GM12878 (cell line): ENCODE results near the gene LIG3. TPM values are rescaled to one million over a fixed set of nuclear protein-coding genes. Genes with fewer than 3 reads are reported as not detected.

Source experiments
- ATAC-seq: fragments of 200-7000 bp; cut with Tn5 transposase; 3 replicates; pipeline ENCODE4 v1.9.1; 2020; ENCODE audit warnings: mild to moderate bottlenecking, moderate library complexity
- BruUV-seq: library from RNA; stranded (reverse); fragments of 400-500 nt; replicated peaks from 2 replicates; lab custom pipeline; 2021; lab: Mats Ljungman, UMichigan
- CTCF ChIA-PET: fragments of 300-600 bp; sonication (Branson Sonifier 250); formaldehyde crosslinking; extraction: SDS; loops from one replicate; lab custom pipeline; 2021; ENCODE audit warnings: inconsistent platforms; lab: Yijun Ruan, JAX
- POLR2A ChIA-PET: fragments of 350-600 bp; formaldehyde crosslinking; extraction: SDS; loops from one replicate; lab custom pipeline; 2021; ENCODE audit warnings: inconsistent platforms; lab: Charles Lee
- RAD21 ChIA-PET: fragments of 300-600 bp; sonication (Branson Sonifier 250); formaldehyde crosslinking; loops from one replicate; lab custom pipeline; 2023; ENCODE audit warnings: antibody characterized with exemption; ENCODE audit not compliant: unreplicated experiment; lab: Charles Lee
- SMC1A ChIA-PET: fragments of 300-600 bp; sonication (Branson Sonifier 250); formaldehyde crosslinking; loops from one replicate; lab custom pipeline; 2023; ENCODE audit not compliant: unreplicated experiment, uncharacterized antibody; lab: Charles Lee
- DNase-seq: peaks from one replicate; pipeline ENCODE4 v3.0.0-alpha.2; 2011; ENCODE audit warnings: low read depth, low spot score
- FAIRE-seq: peaks from 3 replicates; lab custom pipeline; 2011; peaks lifted over from hg19 to GRCh38; lab: Jason Lieb, UNC
- H2AFZ ChIP-seq: 2 replicates; pipeline ENCODE4 v1.6.0; 2011; ENCODE audit warnings: low read depth, low read length, control low read depth; ENCODE audit not compliant: control insufficient read depth
- H3K27ac ChIP-seq: 2 replicates; pipeline ENCODE4 v1.5.1; 2011; ENCODE audit warnings: control low read depth; ENCODE audit not compliant: control insufficient read depth, insufficient read depth
- H3K27me3 ChIP-seq, 2 experiments: replicated peaks in 1 of 2; 2 replicates each; pipeline versions ENCODE4 v1.6.0 to v1.6.1; 2011; ENCODE audit warnings: low read length in 1 of 2; ENCODE audit not compliant: control insufficient read depth in 2 of 2, insufficient read depth in 2 of 2
- H3K36me3 ChIP-seq, 2 experiments: 2 replicates each; pipeline ENCODE4 v1.5.1; 2011; ENCODE audit warnings: low read length in 1 of 2; ENCODE audit not compliant: control insufficient read depth in 2 of 2, insufficient read depth in 2 of 2
- H3K4me1 ChIP-seq: 2 replicates; pipeline ENCODE4 v1.6.1; 2011; ENCODE audit warnings: mild to moderate bottlenecking, low read length, moderate library complexity, mixed read lengths; ENCODE audit not compliant: control insufficient read depth, insufficient read depth
- H3K4me2 ChIP-seq: 2 replicates; pipeline ENCODE4 v1.6.0; 2011; ENCODE audit warnings: control low read depth; ENCODE audit not compliant: control insufficient read depth, insufficient read depth
- H3K4me3 ChIP-seq: fragments of 200-600 bp; sonication (generic); 2 replicates; pipeline ENCODE4 v1.5.1; 2016
- H3K79me2 ChIP-seq: 2 replicates; pipeline ENCODE4 v1.6.0; 2011; ENCODE audit warnings: low read length; ENCODE audit not compliant: control insufficient read depth, insufficient read depth
- H3K9ac ChIP-seq: 2 replicates; pipeline ENCODE4 v1.8.0; 2011; ENCODE audit warnings: low read length, control low read depth, mixed read lengths; ENCODE audit not compliant: control insufficient read depth, insufficient read depth
- H3K9me3 ChIP-seq: replicated peaks from 3 replicates; pipeline ENCODE4 v1.5.1; 2011; ENCODE audit warnings: mild to moderate bottlenecking, low read length; ENCODE audit not compliant: control insufficient read depth, insufficient read depth
- H4K20me1 ChIP-seq: 2 replicates; pipeline ENCODE4 v1.6.0; 2011; ENCODE audit not compliant: control insufficient read depth, insufficient read depth
- CBX3 ChIP-seq: fragments of 200-600 bp; sonication (generic); IDR thresholded peaks from 2 replicates; pipeline ENCODE4 v1.6.1; 2016; ENCODE audit warnings: low read depth, borderline replicate concordance
- CEBPB ChIP-seq, 2 experiments: fragments of 150-350 bp in 1 of 2; IDR thresholded peaks; 2 replicates each; pipeline ENCODE4 v1.6.1; 2012 to 2014; ENCODE audit warnings: low read depth in 2 of 2, low read length in 2 of 2, borderline replicate concordance in 1 of 2, inconsistent platforms in 1 of 2
- EZH2 ChIP-seq: IDR thresholded peaks from 2 replicates; pipeline ENCODE4 v1.6.1; 2012; ENCODE audit warnings: low read depth, mild to moderate bottlenecking, control low read depth, inconsistent platforms, low read length, borderline replicate concordance; ENCODE audit not compliant: control insufficient read depth
- FOXK2 ChIP-seq: fragments of 450-650 bp; IDR thresholded peaks from 2 replicates; pipeline ENCODE4 v1.6.1; 2017; ENCODE audit warnings: mild to moderate bottlenecking, moderate library complexity
- IKZF1 ChIP-seq: fragments of 450-650 bp; conservative IDR thresholded peaks from 2 replicates; pipeline ENCODE4 v1.6.1; 2017; ENCODE audit warnings: antibody characterized with exemption, mild to moderate bottlenecking
- MLLT1 ChIP-seq: fragments of 450-650 bp; IDR thresholded peaks from 2 replicates; pipeline ENCODE4 v1.6.1; 2016; ENCODE audit warnings: mild to moderate bottlenecking
- PAX5 ChIP-seq: IDR thresholded peaks from 2 replicates; pipeline ENCODE4 v1.6.1; 2011; ENCODE audit warnings: low read depth, low read length, borderline replicate concordance
- RAD21 ChIP-seq: IDR thresholded peaks from 2 replicates; pipeline ENCODE4 v1.6.1; 2011; ENCODE audit warnings: mild to moderate bottlenecking, low read depth, low read length, moderate library complexity; ENCODE audit not compliant: insufficient read depth
- SMC3 ChIP-seq: IDR thresholded peaks from 2 replicates; pipeline ENCODE4 v1.6.1; 2011; ENCODE audit warnings: low read length, improper control_type of control experiment, borderline replicate concordance
- SPI1 ChIP-seq: IDR thresholded peaks from 2 replicates; pipeline ENCODE4 v1.6.1; 2011; ENCODE audit warnings: low read depth, mild to moderate bottlenecking, low read length, moderate library complexity, borderline replicate concordance; ENCODE audit not compliant: insufficient read depth
- SREBF2 ChIP-seq: IDR thresholded peaks from 2 replicates; pipeline ENCODE4 v1.6.1; 2012; ENCODE audit warnings: mild to moderate bottlenecking, low read length
- SUZ12 ChIP-seq: fragments of 200-600 bp; sonication (generic); IDR thresholded peaks from one replicate; pipeline ENCODE4 v1.6.1; 2018; ENCODE audit warnings: antibody characterized with exemption, mild to moderate bottlenecking; ENCODE audit not compliant: unreplicated experiment
- TARDBP ChIP-seq: IDR thresholded peaks from 2 replicates; pipeline ENCODE4 v1.6.1; 2016; ENCODE audit warnings: borderline replicate concordance
- WRNIP1 ChIP-seq: IDR thresholded peaks from 2 replicates; pipeline ENCODE4 v1.6.1; 2011; ENCODE audit warnings: low read depth, low read length, improper control_type of control experiment, borderline replicate concordance
- ZBTB4 ChIP-seq: fragments of 450-650 bp; formaldehyde crosslinking; IDR thresholded peaks from 2 replicates; pipeline ENCODE4 v1.4.0; 2022; ENCODE audit warnings: mild to moderate bottlenecking, moderate library complexity
- WGBS: methylation state at CpG from one replicate; pipeline ENCODE4 v1.1.6; 2016; ENCODE audit warnings: low lambda C conversion rate; ENCODE audit not compliant: insufficient replicate concordance, insufficient coverage; ENCODE audit errors: missing lambda C conversion rate; 5-methylcytosine and 5-hydroxymethylcytosine counted together
- in situ Hi-C: fragments of 300-500 bp; cut with MboI; formaldehyde crosslinking; loops from 9 replicates; pipeline ENCODE4 v1.14.3; 2018; ENCODE audit warnings: mixed read lengths
- intact Hi-C: fragments of 100-400 bp; cut with micrococcal nuclease; formaldehyde crosslinking; loops from one replicate; pipeline ENCODE4 v1.14.2; 2022; ENCODE audit not compliant: unreplicated experiment
- polyA plus RNA-seq, 11 experiments: library from polyadenylated mRNA; depleted of rRNA in 4 of 11; unstranded in 6 of 11; stranded (reverse) in 5 of 11; fragments of >200 nt; fragmentation: Nextera tagmentation in 4 of 11; fragmentation: Illumina TruSeq in 1 of 11; extraction: Ambion mirVana in 4 of 11; extraction: Trizol in 1 of 11; gene quantifications; 1 replicate in 1 of 11; 2 replicates in 10 of 11; pipeline versions ENCODE4 v1.2.1 to v1.2.3, GENCODE V29; 2011 to 2016; ENCODE audit warnings: inconsistent platforms in 2 of 11, missing spikeins in 2 of 11, low read depth in 1 of 11
- total RNA-seq, 4 experiments: library from RNA; depleted of rRNA in 3 of 4; stranded (reverse); fragments of >200 nt in 3 of 4; fragmentation: Illumina TruSeq in 1 of 4; extraction: Trizol in 1 of 4; gene quantifications; 2 replicates each; pipeline versions ENCODE4 v1.2.1 to v1.2.3, GENCODE V29; 2013 to 2021

Gene LIG3
- total and polyA plus RNA-seq, 10 of the 15 experiments (the other 5 are each of a cell fraction or from before 2014, with no cell fraction given) = 6.5 to 45.4 (median 31.0) TPM

GRCh38 chr17:34980681-34981537, 597 bp downstream of the LIG3 start:
- in situ Hi-C loops (no loop called here), intact Hi-C loops (loop anchor here (5.0 to 10.0 kb wide), 3 partner anchors 106 to 556 kb away; partner anchors contain the start of gene RAD51D)
- DNase-seq (peak; percentile 27), ATAC-seq (peak; percentile 89), FAIRE-seq (no peak)
- Histone ChIP-seq H3K27me3 (no peaks in the 10 kb centered on the region), H3K4me2 (peak overlapping the region; percentile 86), H2AFZ (peak overlapping the region; percentile 77), H4K20me1 (no peaks in the 10 kb centered on the region), H3K9ac (peak overlapping the region; percentile 89), H3K4me3 (peak overlapping the region; percentile 89), H3K79me2 (peaks cover 22% of the 10 kb centered on the region), H3K4me1 (peaks cover 12% of the 10 kb centered on the region), H3K27ac (peak overlapping the region; percentile 85), H3K36me3 (peaks cover 0 to 4% of the 10 kb centered on the region in 2 experiments; a peak in 1 of 4 replicates), H3K9me3 (no peaks in the 10 kb centered on the region)
- SMC1A ChIA-PET = interaction anchor here (0.6 to 2.6 kb wide), 11 partner anchors 10 to 557 kb away, joined by 3 to 20 read pairs (median 3); partner anchors contain the start of gene SLFN12L
- 1% methylated on average over 57 of the region's 69 CpGs for WGBS
- RAD21 ChIA-PET = interaction anchor here (0.7 to 2.4 kb wide), 9 partner anchors 38 to 438 kb away, joined by 3 to 17 read pairs (median 4); partner anchors contain the start of gene RFFL
- POLR2A ChIA-PET = interaction anchor here (1.1 to 2.5 kb wide), 5 partner anchors 10 to 138 kb away, joined by 4 to 8 read pairs (median 6); partner anchors contain the start of genes CCT6B, RAD51D and ZNF830
- CTCF ChIA-PET = interaction anchor here (0.6 to 3.9 kb wide), 11 partner anchors 10 to 212 kb away, joined by 3 to 16 read pairs (median 4); partner anchors contain the start of genes CCT6B and ZNF830
- BruUV-seq = no TSS peak
- TF ChIP-seq FOXK2 (no peak), IKZF1 (peak; percentile 91), MLLT1 (peak; percentile 42), ZBTB4 (no peak), TARDBP (no peak), EZH2 (no peak), CEBPB (IDR thresholded peaks at IDR 0.05; ENCODE audit: borderline replicate concordance in 1 of 2, low read depth in 2 of 2, low read length in 2 of 2) (no peak), SREBF2 (no peak), SPI1 (peak; percentile 12; the same call in 1 of the 2 replicates), WRNIP1 (no peak), SMC3 (peak; percentile 23; the same call in 1 of the 2 replicates), RAD21 (0 out of 2 replicates have a peak, but pooled peaks have one; percentile 19), SUZ12 (no peak), CBX3 (no peak), PAX5 (no peak)
